ENCODE data around the gene OCRL. TPM values are rescaled to one million over a fixed set of nuclear protein-coding genes. Genes with fewer than 3 reads are reported as not detected.
A peak's percentile ranks its signal among the peaks of the same experiment; 100 is the strongest.

The OCRL gene
- total and polyA plus RNA-seq, 9 donors, result 14.8 to 54.8 (median 32.5) TPM

DNA sequence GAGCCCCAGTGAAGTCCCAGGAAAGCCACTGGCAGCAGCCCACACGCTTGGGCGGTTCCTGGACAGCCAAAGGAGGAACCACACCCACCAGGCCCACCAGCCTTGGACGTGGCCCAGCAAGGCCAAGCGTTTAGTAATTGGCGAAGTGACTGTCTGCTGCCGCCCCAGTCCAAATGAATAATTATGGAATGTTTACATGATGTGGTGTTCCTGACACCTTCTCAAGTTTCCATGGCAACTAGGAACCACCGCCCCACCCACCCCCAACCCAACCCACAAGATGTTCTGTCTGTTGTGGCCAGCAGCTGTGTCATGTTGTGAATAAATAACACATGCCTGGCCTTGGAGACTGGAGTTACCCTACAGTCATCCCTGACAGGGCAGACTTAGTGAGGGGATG is 92.4 kb downstream of the OCRL start:
- H3K4me1 ChIP-seq (ENCODE audit: insufficient read depth), result no peaks in the 10 kb centered on the region
- WGBS, 3 donors, result 59 to 81% (median 64%) methylated on average over 7 of the region's 7 CpGs
- no peak for DNase-seq
- no peak overlapping the region for H3K4me3 ChIP-seq
- H3K27me3 ChIP-seq, result no peaks in the 10 kb centered on the region
- no peaks in the 10 kb centered on the region for H3K9me3 ChIP-seq
- intact Hi-C loops (cut with DNase I), result loop anchor here in 2 of 4 donors (10.0 kb wide), 1 partner anchor 92 kb away; no protein-coding TSS in a partner anchor
- H3K36me3 ChIP-seq, result no peaks in the 10 kb centered on the region
- TF ChIP-seq EP300 (IDR thresholded peaks at IDR 0.05) (no peak), POLR2A (IDR thresholded peaks at IDR 0.05) (no peak)
- TF ChIP-seq, protein P1, sequence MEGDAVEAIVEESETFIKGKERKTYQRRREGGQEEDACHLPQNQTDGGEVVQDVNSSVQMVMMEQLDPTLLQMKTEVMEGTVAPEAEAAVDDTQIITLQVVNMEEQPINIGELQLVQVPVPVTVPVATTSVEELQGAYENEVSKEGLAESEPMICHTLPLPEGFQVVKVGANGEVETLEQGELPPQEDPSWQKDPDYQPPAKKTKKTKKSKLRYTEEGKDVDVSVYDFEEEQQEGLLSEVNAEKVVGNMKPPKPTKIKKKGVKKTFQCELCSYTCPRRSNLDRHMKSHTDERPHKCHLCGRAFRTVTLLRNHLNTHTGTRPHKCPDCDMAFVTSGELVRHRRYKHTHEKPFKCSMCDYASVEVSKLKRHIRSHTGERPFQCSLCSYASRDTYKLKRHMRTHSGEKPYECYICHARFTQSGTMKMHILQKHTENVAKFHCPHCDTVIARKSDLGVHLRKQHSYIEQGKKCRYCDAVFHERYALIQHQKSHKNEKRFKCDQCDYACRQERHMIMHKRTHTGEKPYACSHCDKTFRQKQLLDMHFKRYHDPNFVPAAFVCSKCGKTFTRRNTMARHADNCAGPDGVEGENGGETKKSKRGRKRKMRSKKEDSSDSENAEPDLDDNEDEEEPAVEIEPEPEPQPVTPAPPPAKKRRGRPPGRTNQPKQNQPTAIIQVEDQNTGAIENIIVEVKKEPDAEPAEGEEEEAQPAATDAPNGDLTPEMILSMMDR (IDR thresholded peaks at IDR 0.05), result no peak
- H3K27ac ChIP-seq, result no peak overlapping the region

- no peak overlapping the region for H3K4me3 ChIP-seq
- intact Hi-C loops (cut with DNase I), result loop anchor here in 2 of 4 donors (10.0 kb wide), 1 partner anchor 90 kb away; no protein-coding TSS in a partner anchor
- no peak for TF ChIP-seq EP300 (IDR thresholded peaks at IDR 0.05)
- no peak for TF ChIP-seq POLR2A (IDR thresholded peaks at IDR 0.05)
- TF ChIP-seq, protein P1 (IDR thresholded peaks at IDR 0.05), result no peak
- H3K9me3 ChIP-seq, result no peaks in the 10 kb centered on the region
- 57 to 73% (median 59%) methylated on average over 7 of the region's 7 CpGs for WGBS, 3 donors
- no peak overlapping the region for H3K27ac ChIP-seq
- no peaks in the 10 kb centered on the region for H3K36me3 ChIP-seq
- DNase-seq, result no peak
- H3K27me3 ChIP-seq, result no peaks in the 10 kb centered on the region
- no peaks in the 10 kb centered on the region for H3K4me1 ChIP-seq (ENCODE audit: insufficient read depth)
Observed at GRCh38 chrX:129634541-129634940, 94.5 kb downstream of the OCRL start.

GRCh38 chrX:129636175-129636681 is 96.2 kb downstream of the OCRL start:
- H3K27ac ChIP-seq, result no peak overlapping the region
- H3K27me3 ChIP-seq, result no peaks in the 10 kb centered on the region
- no peak for DNase-seq
- intact Hi-C loops (cut with DNase I), result loop anchor here (5.0 to 10.0 kb wide), 2 partner anchors 89 to 91 kb away; no protein-coding TSS in a partner anchor
- H3K4me3 ChIP-seq, result no peak overlapping the region
- TF ChIP-seq EP300 (IDR thresholded peaks at IDR 0.05) (no peak), POLR2A (IDR thresholded peaks at IDR 0.05) (no peak)
- TF ChIP-seq, protein P1 (IDR thresholded peaks at IDR 0.05), result no peak
- H3K4me1 ChIP-seq (ENCODE audit: insufficient read depth), result no peaks in the 10 kb centered on the region
- no peaks in the 10 kb centered on the region for H3K9me3 ChIP-seq
- H3K36me3 ChIP-seq, result no peaks in the 10 kb centered on the region
- WGBS, 3 donors, result 77 to 85% (median 78%) methylated on average over 8 of the region's 8 CpGs

DNA sequence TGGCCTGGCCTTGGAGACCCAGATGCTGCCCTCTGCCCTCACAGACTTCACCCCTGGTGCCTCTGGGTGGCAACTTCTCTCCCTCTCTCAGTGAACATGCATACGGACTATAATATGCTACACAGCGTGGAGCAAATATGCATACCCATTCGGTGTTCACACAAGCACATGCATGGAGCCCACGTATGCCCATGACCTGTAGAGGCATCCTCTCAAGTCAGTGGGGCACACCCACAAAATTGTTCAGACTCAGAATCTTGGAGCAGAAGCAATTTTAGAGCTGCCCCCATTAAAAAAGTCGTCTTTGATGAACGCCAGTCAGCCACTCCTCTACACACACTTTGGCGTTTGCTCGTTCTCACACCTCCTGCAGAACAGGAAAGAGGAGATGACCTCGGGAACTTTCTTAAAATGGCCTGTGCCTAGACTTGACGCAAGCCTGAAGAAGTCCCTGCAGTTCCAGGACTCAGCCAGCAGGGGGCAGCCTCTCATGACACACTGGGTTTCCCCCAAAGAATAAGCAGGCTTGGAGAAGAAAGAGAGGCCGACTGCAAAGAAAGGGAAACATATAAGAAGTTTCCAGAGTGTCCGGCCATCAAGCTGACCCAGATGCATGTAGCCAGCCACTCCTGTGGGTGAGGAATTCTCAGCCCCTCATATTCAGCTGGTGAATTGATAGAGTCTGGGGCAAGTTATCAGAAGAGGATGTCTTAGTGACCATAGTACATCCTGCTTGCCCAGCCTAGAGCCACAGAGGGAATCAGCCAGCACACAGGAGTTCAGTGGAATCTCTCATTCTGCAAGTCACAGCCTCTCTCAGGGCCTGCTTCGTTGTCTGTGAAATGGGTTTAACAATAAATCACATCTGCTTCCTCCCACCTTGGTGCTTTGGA is 97.4 kb downstream of the OCRL start:
- intact Hi-C loops (cut with DNase I), result loop anchor here (5.0 to 10.0 kb wide), 2 partner anchors 87 to 90 kb away; no protein-coding TSS in a partner anchor
- WGBS, 3 donors, result 19 to 27% (median 22%) methylated on average over 13 of the region's 13 CpGs
- no peaks in the 10 kb centered on the region for H3K9me3 ChIP-seq
- no peak overlapping the region for H3K4me3 ChIP-seq
- TF ChIP-seq EP300 (IDR thresholded peaks at IDR 0.05), result no peak
- TF ChIP-seq POLR2A (IDR thresholded peaks at IDR 0.05), result no peak
- TF ChIP-seq, protein P1 (IDR thresholded peaks at IDR 0.05), result peak; percentile 66 to 78 (median 74)
- H3K27ac ChIP-seq, result no peak overlapping the region
- no peaks in the 10 kb centered on the region for H3K36me3 ChIP-seq
- peak; percentile 42 to 78 (median 75) for DNase-seq
- no peaks in the 10 kb centered on the region for H3K27me3 ChIP-seq
- no peaks in the 10 kb centered on the region for H3K4me1 ChIP-seq (ENCODE audit: insufficient read depth)
